ENCODE measurements around the gene ELMO2. TPM values are rescaled to one million over a fixed set of nuclear protein-coding genes. Genes with fewer than 3 reads are reported as not detected.
A peak's percentile ranks its signal among the peaks of the same experiment; 100 is the strongest.

The ELMO2 gene
- total and polyA plus RNA-seq, 8 donors = 9.9 to 37.7 (median 22.5) TPM

DNA sequence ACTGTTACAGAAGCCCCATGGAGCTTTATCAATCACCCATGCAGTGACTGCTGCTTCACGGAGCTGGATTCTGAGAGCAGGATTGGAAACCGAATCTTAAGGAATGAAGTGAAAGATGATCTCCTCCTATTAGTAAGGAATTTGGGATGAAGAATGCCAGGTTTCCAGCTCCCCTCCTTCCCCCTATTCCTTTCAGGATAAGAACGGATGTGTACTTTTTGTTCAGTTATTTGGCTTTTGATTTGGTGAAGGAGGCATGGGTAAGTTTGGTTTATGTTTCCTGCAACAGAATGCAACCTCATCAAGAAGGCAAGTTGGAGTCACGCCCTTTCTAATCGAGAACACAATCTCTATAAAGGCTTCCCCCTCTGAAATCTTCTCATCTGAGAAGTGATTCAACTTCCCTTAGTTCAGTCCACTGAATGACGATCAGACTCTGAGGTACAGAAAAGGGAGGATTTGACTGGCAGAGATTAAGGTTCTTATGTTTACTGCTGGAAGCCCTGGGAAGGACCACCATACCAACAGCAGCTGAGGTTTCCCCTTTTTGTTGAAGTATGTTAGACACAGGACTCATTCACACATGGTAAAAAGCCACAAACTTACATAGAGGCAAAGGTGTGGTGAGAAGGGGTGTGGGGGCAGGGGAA lies 5.5 kb downstream of the ELMO2 start:
- TF ChIP-seq POLR2A (IDR thresholded peaks at IDR 0.05) (no peak), POLR2AphosphoS5 (IDR thresholded peaks at IDR 0.05) (no peak), EP300 (IDR thresholded peaks at IDR 0.05) (no peak)
- TF ChIP-seq, protein P1, sequence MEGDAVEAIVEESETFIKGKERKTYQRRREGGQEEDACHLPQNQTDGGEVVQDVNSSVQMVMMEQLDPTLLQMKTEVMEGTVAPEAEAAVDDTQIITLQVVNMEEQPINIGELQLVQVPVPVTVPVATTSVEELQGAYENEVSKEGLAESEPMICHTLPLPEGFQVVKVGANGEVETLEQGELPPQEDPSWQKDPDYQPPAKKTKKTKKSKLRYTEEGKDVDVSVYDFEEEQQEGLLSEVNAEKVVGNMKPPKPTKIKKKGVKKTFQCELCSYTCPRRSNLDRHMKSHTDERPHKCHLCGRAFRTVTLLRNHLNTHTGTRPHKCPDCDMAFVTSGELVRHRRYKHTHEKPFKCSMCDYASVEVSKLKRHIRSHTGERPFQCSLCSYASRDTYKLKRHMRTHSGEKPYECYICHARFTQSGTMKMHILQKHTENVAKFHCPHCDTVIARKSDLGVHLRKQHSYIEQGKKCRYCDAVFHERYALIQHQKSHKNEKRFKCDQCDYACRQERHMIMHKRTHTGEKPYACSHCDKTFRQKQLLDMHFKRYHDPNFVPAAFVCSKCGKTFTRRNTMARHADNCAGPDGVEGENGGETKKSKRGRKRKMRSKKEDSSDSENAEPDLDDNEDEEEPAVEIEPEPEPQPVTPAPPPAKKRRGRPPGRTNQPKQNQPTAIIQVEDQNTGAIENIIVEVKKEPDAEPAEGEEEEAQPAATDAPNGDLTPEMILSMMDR (IDR thresholded peaks at IDR 0.05) = no peak
- Histone ChIP-seq H3K4me3 (peak overlapping the region in 2 of 4 donors; percentile 3 to 7), H3K9me3 (no peaks in the 10 kb centered on the region), H3K36me3 (peaks cover 4 to 22% (median 15%) of the 10 kb centered on the region in 4 donors), H3K27me3 (no peaks in the 10 kb centered on the region), H3K4me1 (peaks cover 69 to 90% (median 72%) of the 10 kb centered on the region in 4 donors), H3K27ac (peak overlapping the region; percentile 60 to 87 (median 78))
- peak in 1 of 2 donors; percentile 47 for DNase-seq
- WGBS, 5 donors = 4 to 19% (median 6%) methylated on average over 6 of the region's 6 CpGs
- intact Hi-C loops (cut with DNase I; ENCODE audit: low total_unique reads) = no loop called here

DNA sequence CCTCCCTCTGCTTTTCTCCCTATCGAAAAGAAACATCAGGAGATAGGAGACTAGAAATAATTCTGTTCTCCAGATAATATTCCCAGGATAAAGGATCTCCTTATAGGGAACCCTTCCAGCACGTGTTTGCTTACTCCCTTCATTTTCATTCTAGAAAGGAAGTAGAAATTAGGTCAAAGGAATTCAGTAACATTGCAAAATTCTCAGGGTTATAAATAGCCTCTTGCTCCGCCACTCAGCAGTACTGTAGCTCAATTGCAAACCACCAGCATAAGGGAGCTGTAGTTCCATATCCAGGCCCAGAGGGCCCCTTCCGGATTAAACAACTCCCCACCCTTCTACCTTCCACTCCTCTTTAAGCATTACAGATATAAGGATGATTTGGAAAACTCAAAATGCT lies 6.2 kb downstream of the ELMO2 start:
- Histone ChIP-seq H3K9me3 (no peaks in the 10 kb centered on the region), H3K4me1 (peaks cover 65 to 91% (median 68%) of the 10 kb centered on the region in 4 donors), H3K36me3 (peaks cover 4 to 25% (median 20%) of the 10 kb centered on the region in 4 donors), H3K27ac (peak overlapping the region in 4 of 5 donors; percentile 69 to 87 (median 79)), H3K4me3 (peak overlapping the region in 2 of 4 donors; percentile 1 to 3), H3K27me3 (no peaks in the 10 kb centered on the region)
- intact Hi-C loops (cut with DNase I; ENCODE audit: low total_unique reads) = no loop called here
- DNase-seq = peak in 1 of 2 donors; percentile 68
- TF ChIP-seq EP300 (IDR thresholded peaks at IDR 0.05) = no peak
- peak; percentile 30 to 40 (median 36) for TF ChIP-seq POLR2AphosphoS5 (IDR thresholded peaks at IDR 0.05)
- 8 to 23% (median 8%) methylated on average over 4 of the region's 4 CpGs for WGBS, 5 donors

DNA sequence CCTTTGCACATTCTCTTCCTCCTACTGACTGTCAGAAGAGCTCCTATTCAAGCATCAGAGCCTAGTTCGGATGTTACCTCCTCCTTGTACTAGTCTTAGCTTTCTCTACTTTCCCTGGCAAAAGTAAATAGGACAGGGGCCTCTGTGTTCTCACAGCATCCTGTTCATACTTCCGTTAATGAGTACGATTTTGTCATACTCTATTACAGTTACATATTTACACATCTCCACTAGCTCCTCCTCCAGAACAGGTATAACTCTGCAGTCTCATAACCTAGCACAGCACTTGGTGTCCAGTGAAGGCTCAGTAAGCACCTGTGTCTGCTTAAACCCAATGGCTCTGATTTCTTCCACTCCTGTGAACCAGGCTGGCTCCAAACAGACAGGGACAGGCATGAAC lies 7.0 kb downstream of the ELMO2 start:
- Histone ChIP-seq H3K36me3 (peaks cover 4 to 33% (median 28%) of the 10 kb centered on the region in 4 donors), H3K4me1 (peaks cover 58 to 91% (median 64%) of the 10 kb centered on the region in 4 donors), H3K27me3 (no peaks in the 10 kb centered on the region), H3K4me3 (peak overlapping the region in 1 of 4 donors; percentile 1), H3K9me3 (no peaks in the 10 kb centered on the region), H3K27ac (peak overlapping the region in 4 of 5 donors; percentile 69 to 87 (median 79))
- WGBS, 5 donors = 17 to 43% (median 31%) methylated on average over 3 of the region's 3 CpGs
- intact Hi-C loops (cut with DNase I; ENCODE audit: low total_unique reads) = no loop called here
- peak in 1 of 2 donors; percentile 40 for DNase-seq
- TF ChIP-seq, protein P1 (IDR thresholded peaks at IDR 0.05) = no peak
- TF ChIP-seq POLR2AphosphoS5 (IDR thresholded peaks at IDR 0.05) (peak in 1 of 3 donors; percentile 19), EP300 (IDR thresholded peaks at IDR 0.05) (no peak)

DNA sequence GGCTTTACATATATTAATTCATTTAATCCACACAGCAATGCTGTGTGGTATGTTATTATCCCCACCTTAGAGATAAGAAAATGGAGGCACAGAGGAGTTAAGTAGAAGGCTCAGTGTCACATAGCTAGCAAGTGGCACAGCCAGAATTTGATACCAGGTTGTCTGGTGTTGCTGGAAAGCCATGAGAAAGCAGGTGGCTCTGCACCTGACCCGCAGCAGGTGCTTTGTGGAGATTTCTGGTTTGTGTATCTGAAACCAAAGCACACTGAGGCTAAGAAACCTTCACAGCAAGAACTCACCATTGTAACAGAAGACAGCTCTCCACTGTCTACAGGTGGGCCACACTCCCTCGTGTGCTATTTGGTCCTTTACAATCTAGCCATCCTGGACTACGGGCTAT lies 7.5 kb downstream of the ELMO2 start:
- Histone ChIP-seq H3K27ac (peak overlapping the region; percentile 62 to 87 (median 78)), H3K36me3 (peaks cover 8 to 38% (median 32%) of the 10 kb centered on the region in 4 donors), H3K27me3 (no peaks in the 10 kb centered on the region), H3K9me3 (no peaks in the 10 kb centered on the region), H3K4me3 (no peak overlapping the region), H3K4me1 (peaks cover 53 to 89% (median 62%) of the 10 kb centered on the region in 4 donors)
- 63 to 77% (median 75%) methylated on average over 3 of the region's 3 CpGs for WGBS, 5 donors
- TF ChIP-seq EP300 (IDR thresholded peaks at IDR 0.05) = no peak
- TF ChIP-seq, protein P1 (IDR thresholded peaks at IDR 0.05) = no peak
- no peak for TF ChIP-seq POLR2AphosphoS5 (IDR thresholded peaks at IDR 0.05)
- no peak for TF ChIP-seq POLR2A (IDR thresholded peaks at IDR 0.05)
- intact Hi-C loops (cut with DNase I; ENCODE audit: low total_unique reads) = no loop called here
- DNase-seq = no peak

Measured in stomach (tissue), 9 donors.